HT-29 (cell line): ENCODE results near the gene TMEM178B. TPM values are rescaled to one million over a fixed set of nuclear protein-coding genes. Genes with fewer than 3 reads are reported as not detected.

Experiments
- DNase-seq: peaks from one replicate; pipeline ENCODE4 v3.0.0-alpha.2; 2015; ENCODE audit warnings: low spot score
- total RNA-seq: library from RNA; depleted of rRNA; stranded (reverse); fragments of >200 nt; shearing (Covaris generic); gene quantifications from 2 replicates; pipeline ENCODE4 v1.2.3, GENCODE V29; 2014

TMEM178B gene
- total RNA-seq, 1 experiment from 2014 or later = 2.1 TPM

DNA sequence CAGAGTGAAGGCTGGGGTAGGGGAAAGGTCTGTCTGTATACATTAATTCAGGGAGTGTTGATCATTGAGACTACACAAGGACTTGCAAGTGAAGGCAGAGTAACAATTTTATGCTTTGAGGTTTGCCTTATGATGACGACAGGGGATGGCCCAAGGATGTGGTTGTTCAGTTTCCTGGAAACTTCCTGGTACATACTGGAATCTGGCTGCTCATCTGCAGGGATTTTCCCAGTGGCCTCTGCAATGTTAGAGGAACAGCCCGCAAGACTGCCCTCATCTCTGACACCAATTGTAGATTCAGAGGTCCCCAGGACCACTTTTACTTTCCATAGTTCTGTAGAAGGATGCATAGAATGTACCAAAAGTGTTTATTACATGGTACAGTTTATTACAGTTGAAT is 189.6 kb downstream of the TMEM178B start:
- DNase-seq = no peak

DNA sequence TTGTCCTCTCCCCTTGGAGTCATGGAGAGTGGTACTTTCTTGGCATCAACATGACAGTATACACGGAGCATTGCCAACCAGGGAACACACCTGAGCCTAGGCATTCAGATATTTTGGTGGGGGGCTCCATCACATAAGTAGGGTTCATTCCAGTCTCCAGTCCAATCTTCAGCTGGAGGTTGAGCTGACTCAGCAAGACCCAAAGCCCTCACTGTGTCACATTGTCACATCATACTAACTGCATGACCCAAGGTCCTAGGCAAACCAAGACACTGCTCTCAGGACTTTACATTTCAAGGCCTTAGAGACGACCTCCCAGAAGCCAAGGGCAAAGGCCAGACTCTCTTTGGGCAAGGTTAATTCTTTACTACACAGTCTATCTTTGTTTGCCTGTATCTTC is 190.1 kb downstream of the TMEM178B start:
- no peak for DNase-seq

DNA sequence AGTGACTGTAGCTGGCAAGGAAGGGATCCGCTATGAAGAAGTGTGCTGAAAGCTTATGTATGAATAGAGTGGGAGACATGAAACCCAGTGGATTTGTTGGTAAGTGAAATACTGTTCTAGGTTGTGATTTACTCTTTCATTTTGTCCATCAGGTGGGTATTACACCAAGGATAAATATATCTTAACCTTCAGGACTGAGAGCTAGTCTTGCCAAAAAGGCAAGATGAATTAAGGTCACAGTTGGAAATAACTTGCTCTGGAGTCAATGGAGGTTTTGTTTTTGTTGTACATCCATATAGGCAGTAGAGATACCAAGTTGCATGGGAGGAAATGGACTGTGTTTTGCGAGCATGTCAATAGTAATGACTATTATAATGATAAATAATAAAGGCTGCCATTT is 190.6 kb downstream of the TMEM178B start:
- DNase-seq = no peak

DNA sequence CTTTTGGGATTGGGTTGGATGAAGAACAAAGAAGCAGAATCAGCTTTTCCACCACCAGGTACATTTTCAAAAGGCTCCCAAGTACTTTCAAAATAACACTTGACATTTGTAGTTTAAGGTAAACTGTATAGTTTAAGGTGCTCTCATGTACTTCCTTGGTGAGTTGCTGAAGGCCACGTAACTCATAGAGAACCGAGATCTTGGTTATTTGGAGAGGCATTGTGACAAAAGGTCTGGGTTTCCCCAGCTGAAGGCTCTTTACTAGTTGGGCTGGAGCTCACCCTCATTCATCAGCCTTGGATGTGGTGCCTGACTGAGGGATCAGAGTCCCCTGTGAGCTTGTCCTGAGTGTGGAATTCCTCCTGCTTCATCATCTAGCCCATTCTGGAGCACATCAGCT is 191.8 kb downstream of the TMEM178B start:
- no peak for DNase-seq

DNA sequence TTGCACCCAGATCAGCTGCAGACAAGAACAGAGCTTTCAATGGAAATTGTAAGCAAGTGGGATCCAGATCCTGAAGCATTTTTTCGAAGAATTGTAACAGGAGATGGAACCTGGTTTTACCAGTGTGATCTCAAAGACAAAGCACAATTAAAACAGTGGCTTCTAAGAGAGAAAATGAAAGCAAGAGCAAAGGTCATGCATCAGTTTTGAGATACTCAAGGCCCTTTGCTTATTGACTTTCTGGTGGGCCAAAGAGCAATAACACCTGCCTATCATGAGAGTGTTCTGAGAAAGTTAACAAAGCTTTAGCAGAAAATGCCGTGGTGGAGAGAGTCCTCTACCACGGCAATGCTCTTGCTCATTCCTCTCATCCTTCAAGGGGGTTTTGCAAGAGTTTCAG is 194.8 kb downstream of the TMEM178B start:
- DNase-seq = no peak

DNA sequence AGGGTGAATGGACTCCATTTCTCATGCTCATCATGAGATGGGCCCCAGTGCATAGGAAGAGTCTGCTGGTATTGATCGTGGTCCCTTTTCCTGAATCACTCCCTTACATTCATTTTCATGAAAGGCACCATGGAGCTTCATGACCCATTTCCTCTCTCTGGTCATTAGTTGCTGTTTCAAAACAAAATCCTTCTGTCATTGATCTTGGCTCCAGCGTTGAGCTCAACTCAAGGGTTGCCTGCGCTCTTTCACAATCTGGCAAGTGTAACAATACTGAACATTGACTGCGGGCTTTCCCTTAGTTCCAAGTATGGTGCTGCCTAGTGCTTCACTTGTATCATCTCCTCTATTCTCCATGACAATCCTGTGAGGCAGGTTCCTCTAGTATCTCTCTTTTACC is 197.6 kb downstream of the TMEM178B start:
- no peak for DNase-seq

DNA sequence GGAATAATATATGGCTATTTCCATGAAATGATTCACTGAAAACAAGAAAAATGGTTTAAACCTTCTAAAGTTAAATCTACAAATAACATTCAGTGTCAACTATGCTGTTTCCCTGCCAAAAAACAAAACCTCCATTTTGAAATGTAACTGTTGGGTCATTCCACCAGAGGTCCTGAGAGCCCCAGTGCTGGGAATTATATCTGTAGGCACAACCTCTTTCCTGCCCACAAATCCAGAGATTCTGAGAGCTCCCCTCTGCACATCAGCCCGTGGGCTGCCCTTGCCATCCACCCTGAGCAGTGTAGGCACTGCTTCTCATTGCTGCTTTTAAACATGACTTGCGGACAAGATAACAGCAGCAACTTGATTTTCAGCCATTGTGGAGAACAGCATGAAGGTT is 198.6 kb downstream of the TMEM178B start:
- no peak for DNase-seq

DNA sequence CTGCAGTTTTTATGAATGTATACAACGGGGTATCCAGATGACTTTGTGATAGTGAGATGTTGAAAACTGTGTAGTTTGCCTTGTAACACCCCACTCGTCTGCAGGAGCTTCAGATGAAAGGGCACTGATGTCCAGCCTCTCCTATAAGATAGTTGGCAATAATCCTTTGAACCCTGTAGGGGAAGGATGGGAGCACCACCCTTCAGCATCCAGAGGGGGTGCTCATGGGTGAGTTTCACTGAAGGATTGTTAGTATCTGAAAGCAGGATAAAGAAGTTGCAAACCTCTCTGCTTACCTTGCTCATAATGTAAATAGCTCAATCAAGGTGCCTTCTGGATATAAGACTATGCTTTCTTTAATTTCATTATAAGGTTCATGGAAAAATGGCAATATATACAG is 201.5 kb downstream of the TMEM178B start:
- DNase-seq = no peak

DNA sequence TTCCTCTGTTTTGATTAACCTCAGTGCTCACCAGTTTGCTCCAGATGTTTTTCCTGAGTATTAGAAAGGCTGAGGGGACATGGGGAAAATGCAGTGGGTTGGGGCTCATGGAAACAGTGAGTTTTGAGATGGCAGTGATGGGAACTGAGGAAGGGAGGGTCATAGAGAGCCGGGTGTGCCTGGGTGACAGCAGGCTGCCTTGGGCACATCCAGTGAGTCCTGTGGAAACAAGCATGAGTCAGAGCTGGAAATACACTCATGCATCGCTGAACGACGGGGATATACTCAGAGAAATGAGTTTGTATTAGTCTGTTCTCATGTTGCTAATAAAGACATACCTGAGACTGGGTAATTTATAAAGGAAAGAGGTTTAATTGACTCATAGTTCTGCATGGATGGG is 202.2 kb downstream of the TMEM178B start:
- DNase-seq = no peak

DNA sequence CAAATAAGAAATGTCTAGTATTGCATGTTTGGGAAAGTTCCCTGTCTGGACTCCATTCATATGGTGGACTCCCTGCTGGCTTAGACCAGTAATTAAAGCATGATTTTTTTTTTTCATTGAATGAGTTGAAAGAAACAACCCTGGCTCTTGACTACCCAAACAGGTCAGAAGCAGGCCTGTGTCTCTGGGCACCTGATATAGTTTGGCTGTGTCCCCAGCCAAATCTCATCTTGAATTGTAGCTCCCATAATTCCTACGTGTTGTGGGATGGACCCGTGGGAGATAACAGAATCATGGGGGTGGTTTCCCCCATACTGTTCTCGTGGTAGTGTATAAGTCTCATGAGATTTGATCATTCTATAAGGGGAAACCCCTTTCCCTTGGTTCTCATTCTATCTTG is 206.2 kb downstream of the TMEM178B start:
- DNase-seq = no peak

DNA sequence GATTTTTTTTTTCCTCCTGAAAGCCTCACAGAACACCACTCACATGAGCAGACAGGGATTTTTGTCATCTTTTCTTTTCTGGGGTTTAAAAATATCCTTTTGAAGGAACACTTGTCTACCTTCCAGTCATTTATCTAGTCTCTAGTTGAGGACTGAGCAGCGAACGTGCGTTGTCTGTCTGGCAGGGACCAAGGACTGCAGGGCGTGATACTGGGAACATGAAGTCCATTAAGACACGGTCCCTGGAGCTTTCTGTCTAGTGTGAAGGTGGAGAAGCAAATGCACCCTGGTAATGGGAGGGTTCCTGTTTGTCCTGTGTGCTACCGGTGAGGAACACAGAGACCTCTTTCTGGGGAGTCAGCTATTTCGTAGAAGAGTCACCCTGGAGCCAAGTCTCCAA is 207.4 kb downstream of the TMEM178B start:
- no peak for DNase-seq

DNA sequence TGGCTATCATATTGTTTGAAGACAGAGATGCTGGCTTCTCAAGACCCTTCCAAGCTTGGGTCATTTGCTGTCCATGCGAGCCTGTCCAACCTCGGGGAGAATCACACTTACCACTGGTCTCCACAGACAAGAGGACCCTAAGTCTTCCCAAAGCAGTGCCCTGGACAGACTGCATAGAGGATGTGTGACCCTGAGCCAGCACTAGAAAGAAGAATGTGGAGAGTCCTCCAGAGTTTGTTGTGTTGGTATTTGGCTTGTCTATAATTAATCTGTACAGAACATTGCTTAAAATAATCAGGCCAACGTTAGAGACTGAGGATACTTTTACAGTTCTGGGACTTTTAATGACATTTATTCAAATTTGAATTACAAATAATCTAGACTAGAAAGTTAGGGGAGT is 212.7 kb downstream of the TMEM178B start:
- DNase-seq = no peak

DNA sequence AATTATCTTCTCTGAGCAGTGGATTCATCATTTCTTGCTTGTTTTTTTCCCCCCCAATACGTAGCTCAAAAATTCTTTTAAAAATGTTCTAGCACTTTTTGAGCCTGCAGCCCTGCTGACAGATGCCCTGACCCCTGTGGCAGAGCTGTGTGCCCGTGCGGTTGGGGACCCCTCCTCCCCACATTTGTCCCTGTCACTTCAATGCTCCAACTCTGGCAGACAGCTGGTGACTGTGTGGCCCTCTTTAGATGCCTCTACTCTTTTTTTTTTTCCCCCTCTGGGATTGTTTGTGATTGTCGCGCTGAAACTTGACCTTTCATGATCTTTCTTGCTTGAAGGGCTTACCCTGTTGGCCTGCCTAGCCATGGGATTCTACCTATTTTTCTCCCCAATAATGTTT is 214.1 kb downstream of the TMEM178B start:
- no peak for DNase-seq

DNA sequence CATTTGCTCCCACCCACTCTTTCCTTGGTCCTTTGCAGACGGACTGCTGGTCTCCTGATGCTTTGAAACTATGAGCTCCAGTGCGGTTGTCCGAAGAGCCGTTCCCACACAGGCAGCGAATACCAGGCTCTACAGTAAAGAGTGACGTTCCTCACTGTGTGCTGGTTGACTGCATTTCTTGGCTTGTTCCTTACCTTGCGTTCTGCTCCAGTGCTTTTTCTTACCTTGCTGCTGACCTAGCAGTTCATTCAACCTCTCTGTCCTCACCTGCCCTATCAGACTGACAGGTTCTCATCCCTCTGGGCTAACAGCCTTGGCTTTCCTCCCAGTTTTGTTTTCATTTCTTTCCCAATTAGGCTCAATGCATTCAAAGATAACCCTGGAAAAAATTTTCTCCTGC is 214.8 kb downstream of the TMEM178B start:
- no peak for DNase-seq

DNA sequence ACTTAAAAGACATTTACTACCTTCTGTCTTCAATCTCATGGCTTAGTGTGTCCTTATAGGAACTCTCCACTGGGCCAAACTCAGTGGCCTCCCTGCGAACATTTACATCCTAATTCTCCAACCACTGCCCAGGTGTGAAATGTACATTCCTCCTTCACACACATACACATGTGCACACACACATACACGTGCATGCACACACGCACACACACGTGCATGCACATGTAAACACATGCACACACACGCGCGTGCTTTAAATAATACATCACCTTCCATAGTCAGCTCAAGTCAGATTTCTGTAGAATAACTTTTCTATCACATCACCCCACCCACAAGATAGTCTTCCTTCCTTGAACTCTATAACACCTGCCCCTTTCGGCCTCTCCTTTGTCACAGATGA is 216.5 kb downstream of the TMEM178B start:
- DNase-seq = no peak

DNA sequence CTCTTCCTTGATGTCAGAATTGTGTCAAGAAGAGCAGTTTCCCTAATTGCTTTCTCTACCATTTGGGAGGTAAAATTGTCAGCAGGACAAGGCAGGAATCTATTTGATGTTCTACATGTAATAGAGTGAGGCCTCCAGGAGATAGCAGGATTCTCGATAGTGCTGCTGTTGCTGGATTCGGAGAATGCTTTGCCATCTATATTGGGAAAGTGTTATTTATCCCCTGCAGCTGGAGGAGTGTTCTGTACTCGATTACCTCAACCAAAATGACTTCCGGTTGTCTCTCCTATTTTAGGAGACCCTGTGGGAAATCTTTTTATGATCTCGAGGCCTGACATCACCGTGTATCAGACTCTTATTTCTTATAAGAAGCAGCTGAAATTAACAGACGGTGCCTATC is 217.1 kb downstream of the TMEM178B start:
- no peak for DNase-seq

DNA sequence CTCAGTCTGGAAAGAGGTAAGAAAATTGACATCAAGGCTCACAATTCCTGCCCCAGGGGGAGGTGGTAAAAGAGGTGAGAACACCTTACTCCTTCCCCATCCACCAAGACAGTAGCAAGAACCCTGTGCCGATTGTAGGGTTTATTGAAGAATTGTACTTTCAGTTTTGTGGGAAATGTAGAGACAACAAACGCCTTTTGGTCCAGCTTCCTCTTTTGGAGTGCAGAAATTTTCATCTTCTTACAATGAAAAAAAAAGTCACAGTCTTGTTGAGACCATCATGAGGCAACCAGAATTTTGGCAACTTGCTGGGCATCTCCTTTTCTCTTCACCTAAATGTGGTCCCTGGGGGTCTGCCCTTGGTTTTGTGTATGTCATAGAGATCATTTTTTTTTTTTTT is 217.7 kb downstream of the TMEM178B start:
- DNase-seq = no peak

DNA sequence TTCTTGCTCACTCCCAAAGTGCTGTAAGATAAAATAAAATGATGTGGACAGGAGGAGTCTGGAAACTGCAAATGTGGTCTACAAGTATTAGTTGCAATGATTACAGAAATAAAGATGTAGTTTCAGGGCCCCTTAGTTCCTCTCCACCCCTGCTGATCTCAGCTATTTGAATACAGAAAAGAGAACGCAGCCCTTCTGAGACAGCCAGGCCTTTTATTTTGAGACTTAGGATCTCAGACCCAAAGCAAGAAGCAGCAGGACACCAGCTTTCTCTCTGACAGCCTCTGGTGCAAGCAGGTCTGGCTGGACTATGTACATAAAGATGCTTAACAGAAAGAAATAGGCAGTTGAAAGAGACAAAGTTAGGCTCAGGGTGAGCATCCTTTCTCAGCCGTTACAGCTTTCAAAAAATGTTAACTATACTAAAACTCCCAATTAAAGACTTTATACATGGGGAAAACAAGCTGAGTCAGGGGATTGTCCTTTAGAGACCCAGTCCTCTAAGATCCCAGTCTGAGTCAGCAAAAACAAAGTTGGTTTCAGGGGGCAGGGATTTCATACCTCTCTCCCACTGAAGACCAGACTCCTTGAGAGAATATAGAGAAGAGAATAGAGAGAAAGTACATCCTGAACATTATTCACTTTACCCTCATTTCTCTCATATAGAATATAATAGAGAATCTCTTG is 220.4 kb downstream of the TMEM178B start:
- no peak for DNase-seq

DNA sequence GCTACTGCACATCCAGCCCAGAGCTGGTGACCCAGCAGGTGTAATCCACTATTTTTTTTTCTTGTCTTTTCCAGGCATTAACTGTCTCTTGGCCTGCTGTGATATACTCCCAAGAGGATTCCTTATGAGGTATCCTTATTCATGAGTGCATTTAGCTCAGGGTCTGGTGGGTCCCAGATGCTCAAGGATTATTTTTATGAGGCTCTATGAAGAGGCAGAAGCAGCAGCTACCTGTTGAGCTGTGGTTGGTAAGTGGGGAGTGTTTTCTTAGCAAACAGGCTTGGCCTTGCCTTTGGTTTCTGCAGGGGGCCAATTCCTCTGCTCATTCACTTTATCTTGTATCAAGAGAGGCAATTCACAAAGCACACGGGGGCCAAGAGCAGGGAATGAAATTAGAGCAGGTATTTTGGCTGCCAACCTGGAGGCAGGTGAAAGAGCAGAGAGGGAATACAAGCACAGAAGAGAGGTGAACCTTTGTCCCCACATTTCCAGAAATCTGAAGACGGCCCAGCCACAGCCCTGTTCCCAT is 221.6 kb downstream of the TMEM178B start:
- no peak for DNase-seq

DNA sequence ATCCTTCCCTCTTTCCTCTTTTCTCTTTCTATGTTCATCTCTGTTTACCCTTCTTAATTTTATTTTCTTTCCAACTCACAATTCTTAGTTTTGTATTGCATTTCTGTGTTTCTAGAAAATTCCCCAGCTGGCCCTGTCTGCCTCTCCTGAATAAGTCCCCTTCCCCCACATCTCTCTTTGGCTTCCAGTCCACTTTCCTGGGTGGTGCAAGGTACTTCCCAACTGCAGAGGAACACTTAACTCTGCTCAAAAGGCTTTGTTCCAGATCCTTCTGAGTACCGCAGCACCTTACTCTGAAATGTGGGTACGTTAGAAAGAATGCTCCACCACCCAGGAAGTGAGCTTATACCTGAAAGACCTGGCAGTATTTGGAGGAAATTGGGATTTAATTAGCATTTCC is 227.0 kb downstream of the TMEM178B start:
- DNase-seq = no peak

DNA sequence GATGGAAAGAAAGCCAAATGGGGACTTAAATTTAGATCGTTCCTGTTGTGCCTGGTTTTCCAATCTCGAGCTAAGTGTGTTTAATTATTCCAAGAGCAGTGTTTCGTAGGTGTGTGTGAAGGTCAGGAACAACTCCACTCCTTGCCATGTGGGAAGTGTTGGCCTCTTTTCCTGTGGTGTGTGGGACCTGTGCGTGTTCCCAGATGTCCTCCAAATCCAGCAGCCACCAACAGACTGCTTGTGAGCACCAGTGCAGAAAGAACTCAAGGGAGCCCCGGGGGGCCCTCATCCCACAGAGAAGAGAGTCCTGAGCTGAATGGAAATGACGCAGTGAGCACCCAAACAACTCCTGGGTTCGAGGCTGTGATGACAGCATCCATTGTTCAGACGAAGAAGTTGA is 227.7 kb downstream of the TMEM178B start:
- DNase-seq = no peak

DNA sequence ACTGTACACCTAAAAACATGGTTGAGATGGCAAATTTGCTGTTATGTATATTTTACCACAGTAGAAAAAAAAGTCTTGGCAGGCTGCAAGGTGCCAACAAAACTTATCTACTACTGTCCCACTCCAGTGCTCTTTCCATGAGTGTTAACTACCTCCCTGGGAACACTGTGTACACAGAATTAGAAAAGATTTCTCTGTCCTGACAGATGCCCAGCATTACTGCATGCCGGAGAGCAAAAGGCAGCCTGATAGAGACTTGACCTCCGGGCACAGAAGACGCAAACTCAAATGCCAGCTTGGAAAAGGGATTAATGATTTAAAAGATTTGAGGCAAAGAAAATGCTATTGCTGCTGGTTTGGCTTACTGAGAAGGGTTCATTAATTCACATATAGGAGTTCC is 228.8 kb downstream of the TMEM178B start:
- no peak for DNase-seq

DNA sequence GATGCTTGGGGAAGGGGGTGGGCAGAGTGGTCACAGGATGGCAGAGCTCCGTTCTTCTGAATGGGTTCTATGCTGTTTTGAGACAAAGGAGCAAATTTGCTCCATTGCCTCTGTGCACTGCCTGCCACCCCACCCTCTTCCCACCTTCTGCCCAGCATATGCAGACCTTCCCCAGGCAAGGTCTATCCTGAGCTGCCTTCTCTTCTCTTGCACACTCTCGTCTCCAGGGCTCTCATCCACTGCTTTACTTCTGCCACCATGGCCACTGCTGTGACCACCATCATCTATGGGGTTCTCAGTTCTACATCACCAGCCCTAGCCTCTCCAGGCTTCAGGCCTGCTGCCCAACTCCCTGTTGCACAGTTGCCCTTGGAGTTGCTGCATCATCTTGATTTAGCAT is 230.4 kb downstream of the TMEM178B start:
- no peak for DNase-seq

DNA sequence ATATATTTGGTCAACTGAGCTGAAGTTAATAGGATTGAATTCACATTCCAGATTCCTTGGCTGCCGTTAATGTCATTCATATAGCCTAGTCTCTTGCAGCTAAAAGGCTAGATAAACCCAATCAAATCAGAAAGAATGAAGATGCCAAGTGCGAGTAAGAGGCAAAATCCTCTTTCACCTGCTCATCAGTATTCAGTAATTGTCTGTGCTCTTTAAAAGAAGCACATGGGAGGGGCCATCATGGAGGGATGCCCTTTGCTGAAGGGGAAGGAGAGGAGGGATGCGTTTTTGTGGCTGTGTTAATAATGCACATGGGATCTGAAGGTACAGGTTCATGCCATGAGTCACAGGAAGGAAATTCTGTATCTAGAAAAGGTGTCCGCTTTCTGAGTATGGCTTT is 232.2 kb downstream of the TMEM178B start:
- no peak for DNase-seq
